Ishikawa (cell line): ENCODE results near the gene CCDC32.

Experiments used
- CEBPB ChIP-seq: IDR thresholded peaks from 2 replicates; pipeline ENCODE4 v1.6.1; 2012
- CREB1 ChIP-seq: IDR thresholded peaks from 2 replicates; pipeline ENCODE4 v1.6.1; 2012; ENCODE audit warnings: low read depth
- EGR1 ChIP-seq: IDR thresholded peaks from 2 replicates; pipeline ENCODE4 v1.6.1; 2012
- EP300 ChIP-seq: IDR thresholded peaks from 2 replicates; pipeline ENCODE4 v1.6.1; 2012; ENCODE audit warnings: borderline replicate concordance
- MAX ChIP-seq: IDR thresholded peaks from 2 replicates; pipeline ENCODE4 v1.6.1; 2012
- NFIC ChIP-seq: IDR thresholded peaks from 2 replicates; pipeline ENCODE4 v1.6.1; 2012
- RAD21 ChIP-seq: IDR thresholded peaks from 2 replicates; pipeline ENCODE4 v1.6.1; 2012; ENCODE audit warnings: low read depth
- TAF1 ChIP-seq: IDR thresholded peaks from 2 replicates; pipeline ENCODE4 v1.6.1; 2012; ENCODE audit warnings: low read depth, mild to moderate bottlenecking
- TEAD4 ChIP-seq: IDR thresholded peaks from 2 replicates; pipeline ENCODE4 v1.6.1; 2012
- YY1 ChIP-seq: IDR thresholded peaks from 2 replicates; pipeline ENCODE4 v1.6.1; 2012; ENCODE audit warnings: low read depth
- ZBTB7A ChIP-seq: IDR thresholded peaks from 2 replicates; pipeline ENCODE4 v1.6.1; 2012; ENCODE audit warnings: low read depth
- TF ChIP-seq, protein P1 (sequence below): IDR thresholded peaks from 2 replicates; pipeline ENCODE4 v1.6.1; 2012; ENCODE audit warnings: low read depth, mild to moderate bottlenecking

- no peak for TF ChIP-seq CREB1
- TF ChIP-seq EP300, result no peak
- TF ChIP-seq TAF1, result no peak
- TF ChIP-seq RAD21, result no peak
- TF ChIP-seq CEBPB, result no peak
- no peak for TF ChIP-seq TEAD4
- no peak for TF ChIP-seq MAX
- TF ChIP-seq ZBTB7A, result no peak
- no peak for TF ChIP-seq YY1
- TF ChIP-seq, protein P1, sequence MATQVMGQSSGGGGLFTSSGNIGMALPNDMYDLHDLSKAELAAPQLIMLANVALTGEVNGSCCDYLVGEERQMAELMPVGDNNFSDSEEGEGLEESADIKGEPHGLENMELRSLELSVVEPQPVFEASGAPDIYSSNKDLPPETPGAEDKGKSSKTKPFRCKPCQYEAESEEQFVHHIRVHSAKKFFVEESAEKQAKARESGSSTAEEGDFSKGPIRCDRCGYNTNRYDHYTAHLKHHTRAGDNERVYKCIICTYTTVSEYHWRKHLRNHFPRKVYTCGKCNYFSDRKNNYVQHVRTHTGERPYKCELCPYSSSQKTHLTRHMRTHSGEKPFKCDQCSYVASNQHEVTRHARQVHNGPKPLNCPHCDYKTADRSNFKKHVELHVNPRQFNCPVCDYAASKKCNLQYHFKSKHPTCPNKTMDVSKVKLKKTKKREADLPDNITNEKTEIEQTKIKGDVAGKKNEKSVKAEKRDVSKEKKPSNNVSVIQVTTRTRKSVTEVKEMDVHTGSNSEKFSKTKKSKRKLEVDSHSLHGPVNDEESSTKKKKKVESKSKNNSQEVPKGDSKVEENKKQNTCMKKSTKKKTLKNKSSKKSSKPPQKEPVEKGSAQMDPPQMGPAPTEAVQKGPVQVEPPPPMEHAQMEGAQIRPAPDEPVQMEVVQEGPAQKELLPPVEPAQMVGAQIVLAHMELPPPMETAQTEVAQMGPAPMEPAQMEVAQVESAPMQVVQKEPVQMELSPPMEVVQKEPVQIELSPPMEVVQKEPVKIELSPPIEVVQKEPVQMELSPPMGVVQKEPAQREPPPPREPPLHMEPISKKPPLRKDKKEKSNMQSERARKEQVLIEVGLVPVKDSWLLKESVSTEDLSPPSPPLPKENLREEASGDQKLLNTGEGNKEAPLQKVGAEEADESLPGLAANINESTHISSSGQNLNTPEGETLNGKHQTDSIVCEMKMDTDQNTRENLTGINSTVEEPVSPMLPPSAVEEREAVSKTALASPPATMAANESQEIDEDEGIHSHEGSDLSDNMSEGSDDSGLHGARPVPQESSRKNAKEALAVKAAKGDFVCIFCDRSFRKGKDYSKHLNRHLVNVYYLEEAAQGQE, result no peak
- no peak for TF ChIP-seq NFIC
- no peak for TF ChIP-seq EGR1
Measured at GRCh38 chr15:40543082-40543481, 21.8 kb downstream of the CCDC32 start.
